COLO829 (cell line): ENCODE results near the gene ATP13A3.

ENCODE experiments used
- DNase-seq: peaks from one replicate; pipeline ENCODE4 v3.0.0; 2012; ENCODE audit warnings: low spot score

ATP13A3 gene

GRCh38 chr3:194439881-194440550 is 46.8 kb downstream of the ATP13A3 start:
- DNase-seq, result no peak

GRCh38 chr3:194434503-194434902 is 52.3 kb downstream of the ATP13A3 start:
- DNase-seq, result no peak

- DNase-seq, result no peak
Observed at GRCh38 chr3:194431554-194431953, 55.2 kb downstream of the ATP13A3 start.

GRCh38 chr3:194425399-194425798 is 61.4 kb downstream of the ATP13A3 start:
- DNase-seq, result no peak

GRCh38 chr3:194424953-194425352 is 61.8 kb downstream of the ATP13A3 start:
- no peak for DNase-seq

GRCh38 chr3:194424373-194424772 is 62.4 kb downstream of the ATP13A3 start:
- DNase-seq, result no peak

GRCh38 chr3:194423317-194423716 is 63.5 kb downstream of the ATP13A3 start:
- no peak for DNase-seq

- DNase-seq, result no peak
Observed at GRCh38 chr3:194422188-194422587, 64.6 kb downstream of the ATP13A3 start.

- DNase-seq, result no peak
Observed at GRCh38 chr3:194418671-194419070, 68.1 kb downstream of the ATP13A3 start.

GRCh38 chr3:194407423-194407822 is 79.4 kb downstream of the ATP13A3 start:
- no peak for DNase-seq

GRCh38 chr3:194405766-194406165 is 81.0 kb downstream of the ATP13A3 start:
- no peak for DNase-seq

- peak; percentile 51 for DNase-seq
Observed at GRCh38 chr3:194404365-194405140, 82.2 kb downstream of the ATP13A3 start.

GRCh38 chr3:194401868-194402329 is 84.9 kb downstream of the ATP13A3 start:
- DNase-seq, result no peak

GRCh38 chr3:194401346-194401745 is 85.5 kb downstream of the ATP13A3 start:
- DNase-seq, result no peak

- DNase-seq, result no peak
Observed at GRCh38 chr3:194399874-194400411, 86.9 kb downstream of the ATP13A3 start.

- DNase-seq, result no peak
Observed at GRCh38 chr3:194399166-194399565, 87.6 kb downstream of the ATP13A3 start, which contains the start of gene GP5. Gene GP5, minus strand, starts transcription at chr3:194399266. Its CDS starts 984 bp downstream, at chr3:194398282.

GRCh38 chr3:194397757-194398312 is 89.0 kb downstream of the ATP13A3 start:
- DNase-seq, result no peak

GRCh38 chr3:194396859-194397756 is 89.7 kb downstream of the ATP13A3 start:
- DNase-seq, result no peak

- no peak for DNase-seq
Observed at GRCh38 chr3:194396539-194396858, 90.3 kb downstream of the ATP13A3 start.

GRCh38 chr3:194395778-194396538 is 90.8 kb downstream of the ATP13A3 start:
- DNase-seq, result no peak

- DNase-seq, result peak; percentile 70
Observed at GRCh38 chr3:194395212-194395611, 91.6 kb downstream of the ATP13A3 start.
